Panc1 (cell line): ENCODE measurements around the gene CLUH. TPM values are rescaled to one million over a fixed set of nuclear protein-coding genes. Genes with fewer than 3 reads are reported as not detected.
A peak's percentile ranks its signal among the peaks of the same experiment; 100 is the strongest.

Experiments used
- ATAC-seq: fragments of 200-7000 bp; cut with Tn5 transposase; 2 replicates; pipeline ENCODE4 v1.9.1; 2020; ENCODE audit warnings: mild to moderate bottlenecking, moderate library complexity
- BruUV-seq: library from RNA; stranded (reverse); fragments of 400-500 nt; replicated peaks from 2 replicates; lab custom pipeline; 2021; lab: Mats Ljungman, UMichigan
- CTCF ChIA-PET: fragments of 300-600 bp; sonication (Branson Sonifier 250); formaldehyde crosslinking; loops from one replicate; lab custom pipeline; 2022; ENCODE audit warnings: antibody characterized with exemption; lab: Charles Lee
- POLR2A ChIA-PET: fragments of 300-600 bp; sonication (Branson Sonifier 250); formaldehyde crosslinking; loops from one replicate; lab custom pipeline; 2022; ENCODE audit warnings: antibody characterized with exemption; lab: Charles Lee
- DNase-seq: peaks from one replicate; pipeline ENCODE4 v3.0.0-alpha.2; 2010; ENCODE audit warnings: low read depth, low spot score
- H3K27ac ChIP-seq: 2 replicates; pipeline ENCODE4 v1.5.1; 2011; ENCODE audit warnings: mild to moderate bottlenecking, low read length, inconsistent platforms
- H3K27me3 ChIP-seq: fragments of 200-500 bp; sonication (Bioruptor generic); 2 replicates; pipeline ENCODE4 v1.6.0; 2014; ENCODE audit warnings: low read length, inconsistent platforms; ENCODE audit not compliant: control insufficient read depth, insufficient read depth
- H3K36me3 ChIP-seq: fragments of 200-500 bp; sonication (Bioruptor generic); 2 replicates; pipeline ENCODE4 v1.5.1; 2014; ENCODE audit warnings: inconsistent platforms, mild to moderate bottlenecking, low read length, moderate library complexity; ENCODE audit not compliant: control insufficient read depth, insufficient read depth
- H3K4me1 ChIP-seq: 2 replicates; pipeline ENCODE4 v1.5.1; 2011; ENCODE audit warnings: inconsistent platforms, mild to moderate bottlenecking, low read length, moderate library complexity; ENCODE audit not compliant: control insufficient read depth, insufficient read depth
- H3K4me3 ChIP-seq, 2 experiments: 2 replicates each; pipeline ENCODE4 v1.5.1; 2011 to 2012; ENCODE audit warnings: low read depth in 2 of 2, low read length in 2 of 2, mild to moderate bottlenecking in 2 of 2, inconsistent platforms in 1 of 2, moderate library complexity in 1 of 2
- H3K9me3 ChIP-seq: fragments of 200-500 bp; sonication (Bioruptor generic); 2 replicates; pipeline ENCODE4 v1.5.1; 2014; ENCODE audit warnings: low read depth, mild to moderate bottlenecking, inconsistent platforms, low read length, moderate library complexity; ENCODE audit not compliant: control insufficient read depth, insufficient read depth
- CTCF ChIP-seq: fragments of 450-650 bp; IDR thresholded peaks from 2 replicates; pipeline ENCODE4 v1.5.1; 2017; ENCODE audit warnings: mild to moderate bottlenecking
- POLR2AphosphoS5 ChIP-seq: IDR thresholded peaks from 2 replicates; pipeline ENCODE4 v1.6.1; 2012; ENCODE audit warnings: mild to moderate bottlenecking, low read depth, low read length, moderate library complexity
- REST ChIP-seq, 2 experiments: IDR thresholded peaks; 2 replicates each; pipeline ENCODE4 v1.6.1; 2011 to 2012; ENCODE audit warnings: low read depth in 2 of 2, control low read depth in 1 of 2, low read length in 1 of 2, mild to moderate bottlenecking in 1 of 2, moderate library complexity in 1 of 2; ENCODE audit not compliant: insufficient read depth in 1 of 2
- SIN3A ChIP-seq: IDR thresholded peaks from 2 replicates; pipeline ENCODE4 v1.6.1; 2012; ENCODE audit warnings: low read depth, mild to moderate bottlenecking, low read length, moderate library complexity, borderline replicate concordance; ENCODE audit not compliant: insufficient read depth
- TCF7L2 ChIP-seq: IDR thresholded peaks from 2 replicates; pipeline ENCODE4 v1.6.1; 2011; ENCODE audit warnings: mild to moderate bottlenecking, low read depth, low read length, inconsistent platforms
- in situ Hi-C: cut with HindIII; loops from 2 replicates; pipeline ENCODE4 v1.10.0; 2016; ENCODE audit warnings: low sequenced_read_pairs, low pct_unique_long_range_greater_than_20kb
- intact Hi-C: fragments of 100-400 bp; cut with micrococcal nuclease; formaldehyde crosslinking; loops from one replicate; pipeline ENCODE4 v1.10.0; 2022; ENCODE audit not compliant: unreplicated experiment
- total RNA-seq: library from RNA; stranded (reverse); gene quantifications from one replicate; pipeline ENCODE4 v1.2.1, GENCODE V29; 2021; ENCODE audit not compliant: unreplicated experiment

The CLUH gene
- total RNA-seq, 1 experiment from 2014 or later: 119 TPM

- H3K27ac ChIP-seq: no peak overlapping the region
- POLR2A ChIA-PET: no interaction called here
- BruUV-seq: no TSS peak
- no peak for ATAC-seq
- no peak for DNase-seq
- H3K36me3 ChIP-seq: no peaks in the 10 kb centered on the region
- no peaks in the 10 kb centered on the region for H3K27me3 ChIP-seq
- H3K9me3 ChIP-seq: no peaks in the 10 kb centered on the region
- peaks cover 14% of the 10 kb centered on the region for H3K4me1 ChIP-seq
- no peak overlapping the region for H3K4me3 ChIP-seq
- TF ChIP-seq TCF7L2: no peak
- no peak for TF ChIP-seq SIN3A
- TF ChIP-seq REST (IDR thresholded peaks at IDR 0.05; ENCODE audit: insufficient read depth in 1 of 2, low read depth in 2 of 2, low read length in 1 of 2): no peak
- TF ChIP-seq POLR2AphosphoS5: no peak
- no peak for TF ChIP-seq CTCF
- CTCF ChIA-PET: no interaction called here
- in situ Hi-C loops (no loop called here), intact Hi-C loops (no loop called here)
These were observed 21.1 kb downstream of the CLUH start for GRCh38 chr17:2690165-2691068.

- POLR2A ChIA-PET: no interaction called here
- no peak for DNase-seq
- no peaks in the 10 kb centered on the region for H3K9me3 ChIP-seq
- TSS peak; percentile 66 for BruUV-seq
- H3K4me3 ChIP-seq: no peak overlapping the region
- CTCF ChIA-PET: interaction anchor here (0.6 kb wide), 1 partner anchor 30 kb away, joined by 4 read pairs; no protein-coding TSS in a partner anchor
- peaks cover 14% of the 10 kb centered on the region for H3K4me1 ChIP-seq
- no peak; the same call in 1 of the 2 replicates for TF ChIP-seq POLR2AphosphoS5
- no peak for TF ChIP-seq TCF7L2
- TF ChIP-seq CTCF: no peak
- 0 out of 2 replicates have a peak, but pooled peaks have one; percentile 9 for TF ChIP-seq SIN3A
- TF ChIP-seq REST (IDR thresholded peaks at IDR 0.05; ENCODE audit: insufficient read depth in 1 of 2, low read depth in 2 of 2, low read length in 1 of 2): no peak
- ATAC-seq: peak; percentile 29
- no peaks in the 10 kb centered on the region for H3K36me3 ChIP-seq
- H3K27ac ChIP-seq: no peak overlapping the region
- in situ Hi-C loops (no loop called here), intact Hi-C loops (no loop called here)
- no peaks in the 10 kb centered on the region for H3K27me3 ChIP-seq
These were observed 22.0 kb downstream of the CLUH start for GRCh38 chr17:2689411-2690164.
